GM12878 (cell line): ENCODE results near the gene HDDC2. TPM values are rescaled to one million over a fixed set of nuclear protein-coding genes. Genes with fewer than 3 reads are reported as not detected.

Experiments
- ATAC-seq: fragments of 200-7000 bp; cut with Tn5 transposase; 3 replicates; pipeline ENCODE4 v1.9.1; 2020; ENCODE audit warnings: mild to moderate bottlenecking, moderate library complexity
- BruUV-seq: library from RNA; stranded (reverse); fragments of 400-500 nt; replicated peaks from 2 replicates; lab custom pipeline; 2021; lab: Mats Ljungman, UMichigan
- CTCF ChIA-PET: fragments of 300-600 bp; sonication (Branson Sonifier 250); formaldehyde crosslinking; extraction: SDS; loops from one replicate; lab custom pipeline; 2021; ENCODE audit warnings: inconsistent platforms; lab: Yijun Ruan, JAX
- POLR2A ChIA-PET: fragments of 350-600 bp; formaldehyde crosslinking; extraction: SDS; loops from one replicate; lab custom pipeline; 2021; ENCODE audit warnings: inconsistent platforms; lab: Charles Lee
- RAD21 ChIA-PET: fragments of 300-600 bp; sonication (Branson Sonifier 250); formaldehyde crosslinking; loops from one replicate; lab custom pipeline; 2023; ENCODE audit warnings: antibody characterized with exemption; ENCODE audit not compliant: unreplicated experiment; lab: Charles Lee
- SMC1A ChIA-PET: fragments of 300-600 bp; sonication (Branson Sonifier 250); formaldehyde crosslinking; loops from one replicate; lab custom pipeline; 2023; ENCODE audit not compliant: unreplicated experiment, uncharacterized antibody; lab: Charles Lee
- DNase-seq: peaks from one replicate; pipeline ENCODE4 v3.0.0-alpha.2; 2011; ENCODE audit warnings: low read depth, low spot score
- FAIRE-seq: peaks from 3 replicates; lab custom pipeline; 2011; peaks lifted over from hg19 to GRCh38; lab: Jason Lieb, UNC
- H2AFZ ChIP-seq: 2 replicates; pipeline ENCODE4 v1.6.0; 2011; ENCODE audit warnings: low read depth, low read length, control low read depth; ENCODE audit not compliant: control insufficient read depth
- H3K27ac ChIP-seq: 2 replicates; pipeline ENCODE4 v1.5.1; 2011; ENCODE audit warnings: control low read depth; ENCODE audit not compliant: control insufficient read depth, insufficient read depth
- H3K27me3 ChIP-seq, 2 experiments: replicated peaks in 1 of 2; 2 replicates each; pipeline versions ENCODE4 v1.6.0 to v1.6.1; 2011; ENCODE audit warnings: low read length in 1 of 2; ENCODE audit not compliant: control insufficient read depth in 2 of 2, insufficient read depth in 2 of 2
- H3K36me3 ChIP-seq, 2 experiments: 2 replicates each; pipeline ENCODE4 v1.5.1; 2011; ENCODE audit warnings: low read length in 1 of 2; ENCODE audit not compliant: control insufficient read depth in 2 of 2, insufficient read depth in 2 of 2
- H3K4me1 ChIP-seq: 2 replicates; pipeline ENCODE4 v1.6.1; 2011; ENCODE audit warnings: mild to moderate bottlenecking, low read length, moderate library complexity, mixed read lengths; ENCODE audit not compliant: control insufficient read depth, insufficient read depth
- H3K4me2 ChIP-seq: 2 replicates; pipeline ENCODE4 v1.6.0; 2011; ENCODE audit warnings: control low read depth; ENCODE audit not compliant: control insufficient read depth, insufficient read depth
- H3K4me3 ChIP-seq: fragments of 200-600 bp; sonication (generic); 2 replicates; pipeline ENCODE4 v1.5.1; 2016
- H3K79me2 ChIP-seq: 2 replicates; pipeline ENCODE4 v1.6.0; 2011; ENCODE audit warnings: low read length; ENCODE audit not compliant: control insufficient read depth, insufficient read depth
- H3K9ac ChIP-seq: 2 replicates; pipeline ENCODE4 v1.8.0; 2011; ENCODE audit warnings: low read length, control low read depth, mixed read lengths; ENCODE audit not compliant: control insufficient read depth, insufficient read depth
- H3K9me3 ChIP-seq: replicated peaks from 3 replicates; pipeline ENCODE4 v1.5.1; 2011; ENCODE audit warnings: mild to moderate bottlenecking, low read length; ENCODE audit not compliant: control insufficient read depth, insufficient read depth
- H4K20me1 ChIP-seq: 2 replicates; pipeline ENCODE4 v1.6.0; 2011; ENCODE audit not compliant: control insufficient read depth, insufficient read depth
- BCL3 ChIP-seq: IDR thresholded peaks from 2 replicates; pipeline ENCODE4 v1.6.1; 2011; ENCODE audit warnings: borderline replicate concordance, low read depth, mild to moderate bottlenecking, moderate library complexity, low read length; ENCODE audit not compliant: insufficient read depth, poor library complexity, severe bottlenecking
- BCLAF1 ChIP-seq: fragments of 450-650 bp; IDR thresholded peaks from 2 replicates; pipeline ENCODE4 v1.6.1; 2017; ENCODE audit warnings: antibody characterized with exemption, mild to moderate bottlenecking, moderate library complexity
- DPF2 ChIP-seq: fragments of 450-650 bp; IDR thresholded peaks from 2 replicates; pipeline ENCODE4 v1.6.1; 2017; ENCODE audit warnings: mild to moderate bottlenecking
- EGR1 ChIP-seq, 2 experiments: IDR thresholded peaks; 1 replicate in 1 of 2; 2 replicates in 1 of 2; pipeline ENCODE4 v1.6.1; 2011 to 2012; ENCODE audit warnings: low read depth in 2 of 2, low read length in 2 of 2, borderline replicate concordance in 1 of 2, mild to moderate bottlenecking in 1 of 2, moderate library complexity in 1 of 2
- FOS ChIP-seq: IDR thresholded peaks from 3 replicates; pipeline ENCODE4 v1.6.1; 2011; ENCODE audit warnings: borderline replicate concordance; ENCODE audit not compliant: insufficient read length; ENCODE audit errors: extremely low read depth
- HCFC1 ChIP-seq: fragments of 150-350 bp; IDR thresholded peaks from 2 replicates; pipeline ENCODE4 v1.6.1; 2014; ENCODE audit warnings: low read length
- MTA3 ChIP-seq: IDR thresholded peaks from 2 replicates; pipeline ENCODE4 v1.6.1; 2012; ENCODE audit warnings: low read length, inconsistent platforms, borderline replicate concordance
- NR2C2 ChIP-seq: IDR thresholded peaks from 2 replicates; pipeline ENCODE4 v1.6.1; 2011; ENCODE audit warnings: borderline replicate concordance, low read depth; ENCODE audit not compliant: control insufficient read depth, insufficient read length
- NRF1 ChIP-seq: conservative IDR thresholded peaks from 2 replicates; pipeline ENCODE4 v1.6.1; 2011; ENCODE audit warnings: mild to moderate bottlenecking, low read depth, low read length, improper control_type of control experiment
- SREBF1 ChIP-seq: IDR thresholded peaks from 2 replicates; pipeline ENCODE4 v1.6.1; 2012; ENCODE audit warnings: mild to moderate bottlenecking, low read length
- ZSCAN29 ChIP-seq: fragments of 450-650 bp; IDR thresholded peaks from 2 replicates; pipeline ENCODE4 v1.6.1; 2017; ENCODE audit warnings: mild to moderate bottlenecking, moderate library complexity
- WGBS: methylation state at CpG from one replicate; pipeline ENCODE4 v1.1.6; 2016; ENCODE audit warnings: low lambda C conversion rate; ENCODE audit not compliant: insufficient replicate concordance, insufficient coverage; ENCODE audit errors: missing lambda C conversion rate; 5-methylcytosine and 5-hydroxymethylcytosine counted together
- in situ Hi-C: fragments of 300-500 bp; cut with MboI; formaldehyde crosslinking; loops from 9 replicates; pipeline ENCODE4 v1.14.3; 2018; ENCODE audit warnings: mixed read lengths
- intact Hi-C: fragments of 100-400 bp; cut with micrococcal nuclease; formaldehyde crosslinking; loops from one replicate; pipeline ENCODE4 v1.14.2; 2022; ENCODE audit not compliant: unreplicated experiment
- polyA plus RNA-seq, 11 experiments: library from polyadenylated mRNA; depleted of rRNA in 4 of 11; unstranded in 6 of 11; stranded (reverse) in 5 of 11; fragments of >200 nt; fragmentation: Nextera tagmentation in 4 of 11; fragmentation: Illumina TruSeq in 1 of 11; extraction: Ambion mirVana in 4 of 11; extraction: Trizol in 1 of 11; gene quantifications; 1 replicate in 1 of 11; 2 replicates in 10 of 11; pipeline versions ENCODE4 v1.2.1 to v1.2.3, GENCODE V29; 2011 to 2016; ENCODE audit warnings: inconsistent platforms in 2 of 11, missing spikeins in 2 of 11, low read depth in 1 of 11
- total RNA-seq, 4 experiments: library from RNA; depleted of rRNA in 3 of 4; stranded (reverse); fragments of >200 nt in 3 of 4; fragmentation: Illumina TruSeq in 1 of 4; extraction: Trizol in 1 of 4; gene quantifications; 2 replicates each; pipeline versions ENCODE4 v1.2.1 to v1.2.3, GENCODE V29; 2013 to 2021
- TF ChIP-seq, protein P1 (sequence below): fragments of 450-650 bp; IDR thresholded peaks from 2 replicates; pipeline ENCODE4 v1.6.1; 2016; ENCODE audit warnings: mild to moderate bottlenecking

Gene HDDC2
- total and polyA plus RNA-seq, 10 of the 15 experiments (the other 5 are each of a cell fraction or from before 2014, with no cell fraction given) = 54.5 to 148 (median 92.7) TPM

DNA sequence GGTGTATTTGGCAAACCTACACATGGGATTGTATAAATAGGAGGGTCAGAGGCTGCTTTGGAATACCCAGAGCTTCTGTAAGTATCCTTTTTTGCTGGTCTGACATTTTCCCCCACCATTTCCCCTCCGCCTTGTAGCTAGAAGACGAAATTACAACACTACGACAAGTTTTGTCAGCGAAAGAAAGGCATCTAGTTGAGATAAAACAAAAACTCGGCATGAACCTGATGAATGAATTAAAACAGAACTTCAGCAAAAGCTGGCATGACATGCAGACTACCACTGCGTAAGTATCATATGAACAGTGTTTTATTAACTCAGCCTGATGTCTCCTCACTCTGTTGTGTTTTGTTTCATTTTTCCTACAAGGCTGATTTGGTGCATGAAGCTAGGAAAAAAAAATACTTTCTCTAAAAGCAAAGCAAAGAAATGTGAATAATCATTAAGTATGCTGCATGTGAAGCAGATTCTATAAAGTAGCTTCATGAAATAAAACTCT is 72.7 kb downstream of the HDDC2 start:
- no peaks in the 10 kb centered on the region for H3K79me2 ChIP-seq
- in situ Hi-C loops (no loop called here), intact Hi-C loops (no loop called here)
- TF ChIP-seq NRF1 (no peak), MTA3 (no peak), SREBF1 (no peak), FOS (no peak), HCFC1 (no peak), BCLAF1 (no peak), DPF2 (no peak), EGR1 (IDR thresholded peaks at IDR 0.05; ENCODE audit: borderline replicate concordance in 1 of 2, low read depth in 2 of 2, low read length in 2 of 2) (no peak), ZSCAN29 (no peak), NR2C2 (no peak), BCL3 (no peak)
- TF ChIP-seq, protein P1, sequence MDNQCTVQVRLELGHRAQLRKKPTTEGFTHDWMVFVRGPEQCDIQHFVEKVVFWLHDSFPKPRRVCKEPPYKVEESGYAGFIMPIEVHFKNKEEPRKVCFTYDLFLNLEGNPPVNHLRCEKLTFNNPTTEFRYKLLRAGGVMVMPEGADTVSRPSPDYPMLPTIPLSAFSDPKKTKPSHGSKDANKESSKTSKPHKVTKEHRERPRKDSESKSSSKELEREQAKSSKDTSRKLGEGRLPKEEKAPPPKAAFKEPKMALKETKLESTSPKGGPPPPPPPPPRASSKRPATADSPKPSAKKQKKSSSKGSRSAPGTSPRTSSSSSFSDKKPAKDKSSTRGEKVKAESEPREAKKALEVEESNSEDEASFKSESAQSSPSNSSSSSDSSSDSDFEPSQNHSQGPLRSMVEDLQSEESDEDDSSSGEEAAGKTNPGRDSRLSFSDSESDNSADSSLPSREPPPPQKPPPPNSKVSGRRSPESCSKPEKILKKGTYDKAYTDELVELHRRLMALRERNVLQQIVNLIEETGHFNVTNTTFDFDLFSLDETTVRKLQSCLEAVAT = no peak
- no peaks in the 10 kb centered on the region for H3K27me3 ChIP-seq
- CTCF ChIA-PET = interaction anchor here (1.2 kb wide), 1 partner anchor 34 kb away, joined by 4 read pairs; no protein-coding TSS in a partner anchor
- whole genome bisulfite sequencing = 45% methylated on average over 6 of the region's 6 CpGs
- no peak overlapping the region for H3K4me3 ChIP-seq
- H3K4me2 ChIP-seq = no peak overlapping the region
- no peak overlapping the region for H3K27ac ChIP-seq
- POLR2A ChIA-PET = no interaction called here
- no peak for ATAC-seq
- no peak overlapping the region for H3K9ac ChIP-seq
- H2AFZ ChIP-seq = no peak overlapping the region
- SMC1A ChIA-PET = interaction anchor here (1.3 kb wide), 1 partner anchor 22 kb away, joined by 4 read pairs; no protein-coding TSS in a partner anchor
- no peak for FAIRE-seq
- H4K20me1 ChIP-seq = no peaks in the 10 kb centered on the region
- no peaks in the 10 kb centered on the region for H3K4me1 ChIP-seq
- DNase-seq = no peak
- RAD21 ChIA-PET = no interaction called here
- no peaks in the 10 kb centered on the region for H3K9me3 ChIP-seq
- H3K36me3 ChIP-seq = no peaks in the 10 kb centered on the region
- no TSS peak for BruUV-seq
